Loucy (cell line): Measurements from ENCODE around the gene FAM167B.

ENCODE experiments used
- H2AFZ ChIP-seq: fragments of 200-600 bp; sonication (generic); 2 replicates; pipeline ENCODE4 v1.6.0; 2016; ENCODE audit warnings: antibody characterized with exemption, mild to moderate bottlenecking, low read length, moderate library complexity
- H3F3A ChIP-seq: fragments of 200-600 bp; 2 replicates; pipeline ENCODE4 v1.6.0; 2016; ENCODE audit warnings: antibody characterized with exemption, low read depth, mild to moderate bottlenecking
- H3K27me3 ChIP-seq: fragments of 200-600 bp; sonication (generic); 2 replicates; pipeline ENCODE4 v1.6.1; 2014; ENCODE audit warnings: low read length, mild to moderate bottlenecking; ENCODE audit not compliant: insufficient read depth, poor library complexity, severe bottlenecking
- H3K36me3 ChIP-seq: fragments of 200-600 bp; sonication (generic); 2 replicates; pipeline ENCODE4 v1.6.1; 2016; ENCODE audit warnings: low read length; ENCODE audit not compliant: insufficient read depth
- H3K4me1 ChIP-seq: fragments of 200-600 bp; sonication (generic); 2 replicates; pipeline ENCODE4 v1.5.1; 2014; ENCODE audit warnings: low read length, mild to moderate bottlenecking; ENCODE audit not compliant: insufficient read depth, poor library complexity, severe bottlenecking
- H3K4me2 ChIP-seq: fragments of 200-600 bp; sonication (generic); 2 replicates; pipeline ENCODE4 v1.6.0; 2014; ENCODE audit warnings: antibody characterized with exemption, low read length, low read depth, mild to moderate bottlenecking; ENCODE audit not compliant: poor library complexity, severe bottlenecking
- H3K4me3 ChIP-seq: fragments of 200-600 bp; sonication (generic); 2 replicates; pipeline ENCODE4 v1.5.1; 2014; ENCODE audit warnings: low read length, mild to moderate bottlenecking, mixed read lengths; ENCODE audit not compliant: poor library complexity, severe bottlenecking
- H3K79me2 ChIP-seq: fragments of 200-600 bp; sonication (generic); 2 replicates; pipeline ENCODE4 v1.6.1; 2014; ENCODE audit warnings: low read length; ENCODE audit not compliant: insufficient read depth
- H3K9ac ChIP-seq: fragments of 200-600 bp; sonication (generic); 2 replicates; pipeline ENCODE4 v1.6.0; 2014; ENCODE audit warnings: mild to moderate bottlenecking, low read depth, low read length, moderate library complexity; ENCODE audit not compliant: poor library complexity, severe bottlenecking
- H3K9me2 ChIP-seq: fragments of 200-600 bp; sonication (generic); replicated peaks from 2 replicates; pipeline ENCODE4 v1.6.1; 2016; ENCODE audit warnings: low read depth, low read length, mixed read lengths
- H3K9me3 ChIP-seq: fragments of 200-600 bp; sonication (generic); 2 replicates; pipeline ENCODE4 v1.6.1; 2014; ENCODE audit warnings: mild to moderate bottlenecking, antibody characterized with exemption, low read length, low read depth; ENCODE audit not compliant: insufficient read depth
- H4K20me1 ChIP-seq: fragments of 200-600 bp; sonication (generic); 2 replicates; pipeline ENCODE4 v1.6.0; 2014; ENCODE audit warnings: antibody characterized with exemption, low read length, mild to moderate bottlenecking; ENCODE audit not compliant: insufficient read depth, poor library complexity, severe bottlenecking
- EZH2phosphoT487 ChIP-seq: fragments of 200-600 bp; IDR thresholded peaks from 2 replicates; pipeline ENCODE4 v1.6.1; 2018; ENCODE audit warnings: antibody characterized with exemption, mild to moderate bottlenecking, moderate library complexity, borderline replicate concordance
- TF ChIP-seq, protein P1 (sequence below): fragments of 200-600 bp; sonication (generic); conservative IDR thresholded peaks from 2 replicates; pipeline ENCODE4 v1.5.1; 2014; ENCODE audit warnings: mild to moderate bottlenecking, antibody characterized with exemption, low read length

Gene FAM167B

DNA sequence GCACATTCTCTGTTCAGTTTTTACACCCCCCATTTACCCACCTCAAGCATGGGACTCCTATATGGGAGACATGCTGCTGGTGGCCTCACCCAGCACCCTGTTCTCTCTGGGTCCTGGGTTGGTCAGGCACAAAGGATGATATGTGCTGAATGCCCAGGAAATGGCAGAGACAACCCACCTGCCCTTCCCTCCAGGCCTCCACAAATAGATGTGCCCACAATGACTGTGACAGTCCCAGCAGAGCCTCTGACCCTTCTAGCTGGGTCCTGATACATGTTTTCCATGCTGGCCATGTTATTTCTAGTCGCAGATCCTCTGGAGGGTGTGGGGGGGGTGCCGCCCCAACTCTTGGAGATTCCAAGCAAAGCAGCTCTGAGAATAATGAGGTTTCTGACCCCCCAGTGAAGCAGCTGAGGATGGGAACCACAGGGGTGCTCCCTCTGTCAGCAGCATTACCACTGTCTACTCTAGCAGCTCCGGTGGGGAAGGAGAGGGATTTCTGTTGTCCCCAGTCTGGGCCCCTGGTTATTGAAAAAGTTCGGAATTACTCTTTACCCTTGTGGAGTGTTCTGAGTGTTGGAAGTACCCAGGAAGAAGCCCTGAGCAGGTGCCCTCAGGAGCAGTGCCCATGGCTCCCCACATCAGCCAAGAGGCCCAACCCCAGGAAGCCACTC is 47.8 kb upstream of the FAM167B start:
- H3K9ac ChIP-seq: no peak overlapping the region
- peaks cover 25% of the 10 kb centered on the region; the same call in 1 of the 2 replicates for H3K36me3 ChIP-seq
- H3K9me2 ChIP-seq: no peaks in the 10 kb centered on the region
- no peak overlapping the region for H3K4me3 ChIP-seq
- TF ChIP-seq, protein P1, sequence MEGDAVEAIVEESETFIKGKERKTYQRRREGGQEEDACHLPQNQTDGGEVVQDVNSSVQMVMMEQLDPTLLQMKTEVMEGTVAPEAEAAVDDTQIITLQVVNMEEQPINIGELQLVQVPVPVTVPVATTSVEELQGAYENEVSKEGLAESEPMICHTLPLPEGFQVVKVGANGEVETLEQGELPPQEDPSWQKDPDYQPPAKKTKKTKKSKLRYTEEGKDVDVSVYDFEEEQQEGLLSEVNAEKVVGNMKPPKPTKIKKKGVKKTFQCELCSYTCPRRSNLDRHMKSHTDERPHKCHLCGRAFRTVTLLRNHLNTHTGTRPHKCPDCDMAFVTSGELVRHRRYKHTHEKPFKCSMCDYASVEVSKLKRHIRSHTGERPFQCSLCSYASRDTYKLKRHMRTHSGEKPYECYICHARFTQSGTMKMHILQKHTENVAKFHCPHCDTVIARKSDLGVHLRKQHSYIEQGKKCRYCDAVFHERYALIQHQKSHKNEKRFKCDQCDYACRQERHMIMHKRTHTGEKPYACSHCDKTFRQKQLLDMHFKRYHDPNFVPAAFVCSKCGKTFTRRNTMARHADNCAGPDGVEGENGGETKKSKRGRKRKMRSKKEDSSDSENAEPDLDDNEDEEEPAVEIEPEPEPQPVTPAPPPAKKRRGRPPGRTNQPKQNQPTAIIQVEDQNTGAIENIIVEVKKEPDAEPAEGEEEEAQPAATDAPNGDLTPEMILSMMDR: no peak
- TF ChIP-seq EZH2phosphoT487: no peak
- H2AFZ ChIP-seq: no peak overlapping the region
- H3K4me1 ChIP-seq: peaks cover 61% of the 10 kb centered on the region
- peaks cover 11% of the 10 kb centered on the region; the same call in 1 of the 2 replicates for H3K79me2 ChIP-seq
- no peaks in the 10 kb centered on the region for H3K27me3 ChIP-seq
- H4K20me1 ChIP-seq: peaks cover 42% of the 10 kb centered on the region
- peaks cover 4% of the 10 kb centered on the region; the same call in 1 of the 2 replicates for H3F3A ChIP-seq
- no peaks in the 10 kb centered on the region for H3K9me3 ChIP-seq
- no peak overlapping the region for H3K4me2 ChIP-seq

DNA sequence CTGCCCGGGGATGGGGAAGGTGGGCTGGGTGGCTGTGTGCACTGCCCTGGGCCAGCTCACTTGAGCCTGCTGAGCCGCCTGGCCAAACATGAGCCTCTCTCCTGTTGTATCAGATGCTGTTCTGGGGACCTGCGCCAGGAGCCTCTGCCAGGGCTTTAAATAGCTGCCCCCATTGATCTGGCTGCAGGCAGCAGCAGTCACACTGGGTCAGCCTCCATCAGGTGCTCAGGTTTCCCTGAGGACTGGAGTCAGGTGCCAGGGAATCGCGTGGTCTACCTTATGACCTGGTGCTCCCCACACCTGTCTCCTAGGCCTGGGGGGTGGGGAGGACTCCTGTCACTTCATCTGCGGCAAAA is 47.3 kb upstream of the FAM167B start:
- Histone ChIP-seq H3K4me2 (peak overlapping the region; percentile 93), H3F3A (peaks cover 4% of the 10 kb centered on the region; the same call in 1 of the 2 replicates), H3K79me2 (peaks cover 11% of the 10 kb centered on the region; the same call in 1 of the 2 replicates), H3K27me3 (no peaks in the 10 kb centered on the region), H3K4me1 (peaks cover 61% of the 10 kb centered on the region), H2AFZ (no peak overlapping the region), H3K9me3 (no peaks in the 10 kb centered on the region), H3K4me3 (peak overlapping the region; percentile 81), H3K9me2 (no peaks in the 10 kb centered on the region), H3K36me3 (peaks cover 20% of the 10 kb centered on the region; the same call in 1 of the 2 replicates), H4K20me1 (peaks cover 41% of the 10 kb centered on the region), H3K9ac (peak overlapping the region; percentile 71)
- TF ChIP-seq, protein P1: no peak
- no peak for TF ChIP-seq EZH2phosphoT487

DNA sequence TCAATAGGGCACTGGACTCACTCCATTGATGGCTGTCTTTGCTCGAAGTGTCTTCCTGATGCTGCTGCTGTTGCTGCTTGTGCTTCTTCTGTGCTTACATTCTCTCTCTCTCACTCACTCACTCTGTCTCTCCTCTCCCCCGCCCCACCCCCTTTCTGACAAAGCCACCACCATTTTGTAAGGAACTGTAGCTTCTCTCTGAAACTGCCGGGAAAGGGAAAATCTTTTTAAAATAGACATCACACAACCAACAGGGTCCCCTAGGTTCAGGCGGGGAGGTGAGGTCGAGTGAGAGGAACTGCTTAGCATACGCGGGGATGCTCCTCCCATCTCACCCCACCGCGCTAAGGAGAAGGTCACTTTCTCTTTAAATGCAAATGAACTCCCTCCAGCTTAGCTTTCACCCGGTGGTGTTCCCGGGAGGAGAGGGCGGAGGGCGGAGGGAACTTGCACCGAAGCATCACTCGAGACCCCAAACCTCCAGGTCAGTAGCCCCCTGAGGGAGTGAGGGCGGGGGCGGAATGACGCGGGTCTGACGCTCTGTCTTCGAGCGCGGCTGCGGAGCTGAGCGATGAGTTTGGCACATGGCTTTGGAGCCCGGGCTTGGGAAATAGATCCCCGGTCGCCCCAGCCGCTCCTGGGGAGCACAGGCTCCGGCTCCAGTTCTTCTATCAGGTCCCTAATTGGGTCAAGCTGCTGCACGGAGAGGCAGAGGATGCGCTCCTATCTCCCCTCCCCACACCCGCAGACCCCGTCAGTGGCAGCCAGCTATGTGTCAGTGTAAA is 46.6 kb upstream of the FAM167B start, which contains the start of gene CCDC28B:
CCDC28B (plus strand) TSS at position 370 of the 785 bp plus-strand sequence. CDS start 1,341 bp downstream, outside the sequence.
- Histone ChIP-seq H3K27me3 (no peaks in the 10 kb centered on the region), H3K9me2 (no peaks in the 10 kb centered on the region), H3K4me1 (peaks cover 55% of the 10 kb centered on the region), H3K79me2 (peaks cover 11% of the 10 kb centered on the region; the same call in 1 of the 2 replicates), H4K20me1 (peaks cover 34% of the 10 kb centered on the region), H3K9me3 (no peaks in the 10 kb centered on the region), H3F3A (peaks cover 3% of the 10 kb centered on the region; the same call in 1 of the 2 replicates), H3K36me3 (peaks cover 13% of the 10 kb centered on the region; the same call in 1 of the 2 replicates), H3K4me3 (peak within 1 kb of the TSS; percentile 81), H2AFZ (peak within 1 kb of the TSS; percentile 74), H3K4me2 (peak within 1 kb of the TSS; percentile 93), H3K9ac (peak within 1 kb of the TSS; percentile 71)
- TF ChIP-seq, protein P1: no peak
- TF ChIP-seq EZH2phosphoT487: no peak
